Caki2 (cell line): ENCODE results near the gene PCDH12. TPM values are rescaled to one million over a fixed set of nuclear protein-coding genes. Genes with fewer than 3 reads are reported as not detected.

Experiments used
- DNase-seq: peaks from one replicate; pipeline ENCODE4 v3.0.0-alpha.2; 2015; ENCODE audit warnings: low read depth
- in situ Hi-C: cut with HindIII; loops from 2 replicates; pipeline ENCODE4 v1.10.0; 2016; ENCODE audit warnings: low sequenced_read_pairs, low pct_unique_long_range_greater_than_20kb, mixed read lengths
- total RNA-seq: library from RNA; depleted of rRNA; stranded (reverse); fragments of >200 nt; shearing (Covaris generic); gene quantifications from 2 replicates; pipeline ENCODE4 v1.2.3, GENCODE V29; 2014; ENCODE audit warnings: low replicate concordance

Gene PCDH12
- total RNA-seq, 1 experiment from 2014 or later, result not detected

- in situ Hi-C loops, result no loop called here
- no peak for DNase-seq
Observed at GRCh38 chr5:141920771-141921170, 37.2 kb downstream of the PCDH12 start.

DNA sequence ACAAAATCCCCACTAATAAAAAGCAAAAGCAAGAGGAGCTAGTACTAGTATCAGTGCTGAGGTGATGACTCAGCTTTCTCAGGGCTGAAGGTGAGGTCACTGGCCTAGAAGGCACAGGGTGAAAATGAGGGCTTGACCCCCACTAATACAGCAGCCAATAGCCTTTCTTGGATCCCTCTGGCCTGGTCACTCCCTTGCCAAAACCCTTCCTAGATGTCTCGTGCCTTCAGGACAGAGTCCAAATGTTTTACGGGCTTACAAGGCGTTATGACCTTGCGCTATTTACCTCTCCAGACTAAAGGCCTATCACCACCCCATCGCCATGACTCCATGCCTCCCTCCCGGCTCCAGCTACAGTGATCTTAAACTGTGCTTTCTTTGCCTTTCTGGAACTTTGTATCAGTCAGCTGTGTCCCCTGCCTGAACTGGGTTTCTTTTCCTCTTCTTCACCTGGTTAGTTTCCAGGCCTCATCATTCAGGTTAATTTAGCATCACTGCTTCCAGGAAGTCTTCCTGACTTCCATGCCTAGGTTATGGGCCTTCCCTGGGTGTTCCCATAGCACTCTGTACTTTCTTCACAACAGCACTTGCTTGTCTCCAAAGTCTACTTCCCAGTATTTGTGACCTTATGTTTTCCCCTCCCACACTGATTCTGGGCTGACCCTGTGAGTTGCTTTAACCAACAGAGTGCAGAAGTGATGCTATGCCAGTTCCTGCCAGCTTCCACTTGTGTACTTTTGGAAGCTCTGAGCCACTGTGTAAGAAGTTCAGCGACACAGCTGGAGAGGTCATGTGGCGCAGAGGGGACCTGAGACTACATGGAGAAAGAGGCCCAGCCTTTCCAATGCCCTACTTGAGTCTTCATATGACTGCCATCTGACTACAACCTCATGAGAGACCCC lies 38.5 kb downstream of the PCDH12 start:
- DNase-seq, result no peak
- in situ Hi-C loops, result no loop called here

- in situ Hi-C loops, result no loop called here
- no peak for DNase-seq
Observed at GRCh38 chr5:141917760-141918159, 40.2 kb downstream of the PCDH12 start.

GRCh38 chr5:141916522-141916921 lies 41.5 kb downstream of the PCDH12 start:
- in situ Hi-C loops, result no loop called here

DNA sequence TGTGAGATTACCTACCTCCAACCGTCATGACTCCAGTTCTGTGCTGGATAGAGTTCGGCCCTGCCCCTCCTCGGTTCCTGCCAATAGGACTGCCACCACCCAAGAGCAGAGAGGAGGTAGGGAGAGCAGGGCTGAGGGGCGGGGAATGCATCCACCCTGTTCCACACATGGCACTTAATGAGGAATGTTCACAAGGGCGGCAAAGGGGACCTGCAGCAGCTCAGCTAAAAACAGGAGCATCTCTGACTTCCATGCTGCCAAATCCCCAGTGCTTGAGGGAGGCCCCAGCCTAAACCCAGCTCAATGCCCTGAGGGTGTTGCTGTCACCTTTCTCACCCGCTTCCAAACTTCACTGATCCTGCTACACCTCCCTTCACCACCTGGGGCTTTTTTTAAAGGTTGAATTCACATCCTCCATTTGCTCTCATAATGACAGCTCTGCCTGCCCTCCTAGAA lies 42.1 kb downstream of the PCDH12 start:
- DNase-seq, result no peak
- in situ Hi-C loops, result no loop called here

More at GRCh38 chr5:141916522-141916921, 41.5 kb downstream of the PCDH12 start:
- DNase-seq, result no peak

- DNase-seq, result no peak
- in situ Hi-C loops, result no loop called here
Observed at GRCh38 chr5:141914797-141915196, 43.2 kb downstream of the PCDH12 start.

DNA sequence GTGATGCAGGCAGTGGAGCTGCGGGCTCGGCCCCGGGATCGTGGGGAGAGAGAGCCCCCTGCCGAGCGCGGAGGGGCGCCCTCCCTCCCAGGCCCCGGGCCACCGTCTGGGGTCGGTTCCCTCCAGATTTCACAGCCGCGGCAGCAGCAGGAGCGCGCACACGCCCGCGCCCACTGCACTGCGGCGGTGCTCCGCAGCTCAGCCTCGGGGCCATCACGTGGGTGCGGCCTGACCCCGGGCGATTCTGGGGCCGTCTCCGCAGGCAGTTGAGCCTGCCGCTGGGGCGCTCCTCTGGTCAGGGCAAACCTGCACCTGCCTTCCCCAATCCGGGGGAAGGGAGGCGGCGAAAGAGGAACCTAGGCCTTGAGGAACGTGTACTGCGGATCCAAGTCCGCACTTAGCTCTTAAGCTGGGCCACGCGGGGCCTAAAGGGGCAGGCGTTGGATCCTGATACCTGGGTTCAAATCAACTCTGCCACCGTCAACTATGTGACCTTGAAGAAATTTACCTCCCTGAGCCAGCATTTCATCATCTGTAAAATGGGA lies 43.7 kb downstream of the PCDH12 start:
- in situ Hi-C loops, result no loop called here
- DNase-seq, result no peak

GRCh38 chr5:141913560-141914198 lies 44.3 kb downstream of the PCDH12 start:
- in situ Hi-C loops, result no loop called here
- DNase-seq, result no peak

- in situ Hi-C loops, result no loop called here
- DNase-seq, result no peak
Observed at GRCh38 chr5:141910271-141910673, 47.7 kb downstream of the PCDH12 start.

DNA sequence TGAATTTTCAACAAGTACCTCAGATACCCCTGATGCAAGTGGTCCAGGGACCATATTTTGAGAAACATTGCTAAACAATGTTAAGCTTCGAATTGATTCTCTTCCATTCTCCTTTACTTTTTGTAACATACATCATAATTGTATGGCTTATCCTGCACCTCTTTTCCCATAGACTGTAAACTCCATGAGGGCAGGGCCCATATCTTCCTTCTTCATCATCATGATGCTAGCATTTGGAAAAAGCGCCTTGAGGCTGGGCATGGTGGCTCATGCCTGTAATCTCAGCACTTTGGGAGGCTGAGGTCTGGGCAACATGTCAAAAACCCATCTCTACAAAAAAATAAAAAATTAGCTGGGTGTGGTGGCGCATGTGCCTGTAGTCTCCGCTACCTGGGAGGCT lies 48.8 kb downstream of the PCDH12 start:
- in situ Hi-C loops, result no loop called here
- no peak for DNase-seq

DNA sequence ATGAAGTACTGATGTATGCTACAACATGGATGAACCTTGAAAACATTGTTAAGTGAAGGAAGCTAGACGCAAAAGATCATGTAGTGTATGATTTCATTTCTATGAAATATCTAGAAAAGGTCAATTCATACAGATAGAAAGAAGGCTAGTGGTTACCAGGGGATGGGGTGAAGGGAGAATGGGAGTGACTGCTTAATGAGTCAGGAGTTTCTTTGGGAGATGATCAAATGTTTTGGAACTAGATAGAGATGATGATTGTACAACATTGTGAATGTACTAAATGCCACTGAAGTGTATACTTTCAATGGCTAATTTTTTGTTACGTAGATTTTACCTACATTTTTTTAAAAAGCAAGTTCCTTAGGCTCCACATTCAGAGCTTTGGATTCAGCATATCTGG lies 49.2 kb downstream of the PCDH12 start:
- DNase-seq, result no peak
- in situ Hi-C loops, result no loop called here

GRCh38 chr5:141906972-141907371 lies 51.0 kb downstream of the PCDH12 start:
- in situ Hi-C loops, result no loop called here

GRCh38 chr5:141906517-141906916 lies 51.5 kb downstream of the PCDH12 start:
- DNase-seq, result no peak
- in situ Hi-C loops, result no loop called here

More at GRCh38 chr5:141906972-141907371, 51.0 kb downstream of the PCDH12 start:
- no peak for DNase-seq

- in situ Hi-C loops, result no loop called here
- no peak for DNase-seq
Observed at GRCh38 chr5:141904551-141904950, 53.5 kb downstream of the PCDH12 start.

DNA sequence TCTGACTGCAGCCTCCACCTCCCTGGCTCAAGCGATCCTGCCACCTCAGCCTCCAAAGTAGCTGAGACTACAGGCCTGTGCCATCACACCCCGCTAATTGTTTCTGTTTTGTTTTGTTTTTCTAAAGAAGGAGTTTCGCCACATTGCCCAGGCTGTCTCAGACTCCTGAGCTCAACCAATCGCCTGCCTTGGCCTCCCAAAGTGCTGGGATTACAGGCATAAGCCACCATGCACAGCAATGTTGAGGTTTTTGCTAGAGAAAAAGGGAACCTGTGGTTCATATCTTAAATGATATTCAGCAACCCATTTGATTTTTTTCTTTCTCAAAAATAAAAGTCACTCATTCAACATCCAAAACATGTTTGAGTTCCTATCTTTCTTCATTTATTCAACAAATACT lies 54.7 kb downstream of the PCDH12 start:
- in situ Hi-C loops, result no loop called here
- DNase-seq, result no peak

DNA sequence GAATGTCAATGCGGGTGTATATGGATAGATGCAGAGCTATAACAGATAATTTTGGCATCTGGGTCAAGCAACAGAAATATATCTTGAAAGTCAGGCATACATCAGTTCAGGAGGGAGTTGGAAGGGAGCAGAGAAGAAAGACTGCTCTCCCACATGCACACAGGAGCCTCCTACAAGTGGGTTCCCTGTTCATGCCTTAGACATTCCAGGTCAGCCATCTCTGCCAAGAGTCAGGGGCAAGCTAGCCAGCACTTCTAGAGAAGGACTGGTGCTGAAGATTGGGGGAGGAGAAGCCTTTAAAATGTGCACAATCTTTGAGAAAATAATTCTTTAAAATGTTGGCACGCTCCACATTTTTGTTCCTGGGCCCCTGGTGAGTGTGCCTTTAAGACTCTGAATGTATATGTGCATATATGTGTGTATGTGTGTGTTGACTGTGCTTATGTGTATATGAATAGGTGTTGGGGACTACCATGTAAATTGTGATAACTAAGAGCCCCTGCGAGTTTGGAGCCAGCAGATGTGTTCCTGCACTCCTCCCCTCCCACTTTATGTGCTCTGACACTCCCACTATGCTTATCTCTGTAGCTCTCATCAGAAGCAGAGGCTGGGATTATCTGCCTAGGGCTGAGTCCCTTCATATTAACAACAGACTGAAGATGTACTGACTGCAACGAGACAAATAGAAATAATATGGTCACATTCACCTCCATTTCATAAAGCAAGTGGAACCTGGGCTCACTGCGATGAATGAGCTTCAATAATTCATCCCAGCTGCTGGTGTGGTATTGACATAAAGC lies 55.8 kb downstream of the PCDH12 start:
- no peak for DNase-seq
- in situ Hi-C loops, result no loop called here

- in situ Hi-C loops, result no loop called here
- no peak for DNase-seq
Observed at GRCh38 chr5:141898448-141899049, 59.5 kb downstream of the PCDH12 start.

- in situ Hi-C loops, result no loop called here
- DNase-seq, result no peak
Observed at GRCh38 chr5:141897425-141897824, 60.6 kb downstream of the PCDH12 start.
